ENCODE measurements around the gene PHF2.
A peak's percentile ranks its signal among the peaks of the same experiment; 100 is the strongest.
"Not testable (repeated sequence)": the region's sequence is repeated elsewhere in the genome, so short reads cannot be mapped to it uniquely, and the experiment has no call there.

Gene PHF2

DNA sequence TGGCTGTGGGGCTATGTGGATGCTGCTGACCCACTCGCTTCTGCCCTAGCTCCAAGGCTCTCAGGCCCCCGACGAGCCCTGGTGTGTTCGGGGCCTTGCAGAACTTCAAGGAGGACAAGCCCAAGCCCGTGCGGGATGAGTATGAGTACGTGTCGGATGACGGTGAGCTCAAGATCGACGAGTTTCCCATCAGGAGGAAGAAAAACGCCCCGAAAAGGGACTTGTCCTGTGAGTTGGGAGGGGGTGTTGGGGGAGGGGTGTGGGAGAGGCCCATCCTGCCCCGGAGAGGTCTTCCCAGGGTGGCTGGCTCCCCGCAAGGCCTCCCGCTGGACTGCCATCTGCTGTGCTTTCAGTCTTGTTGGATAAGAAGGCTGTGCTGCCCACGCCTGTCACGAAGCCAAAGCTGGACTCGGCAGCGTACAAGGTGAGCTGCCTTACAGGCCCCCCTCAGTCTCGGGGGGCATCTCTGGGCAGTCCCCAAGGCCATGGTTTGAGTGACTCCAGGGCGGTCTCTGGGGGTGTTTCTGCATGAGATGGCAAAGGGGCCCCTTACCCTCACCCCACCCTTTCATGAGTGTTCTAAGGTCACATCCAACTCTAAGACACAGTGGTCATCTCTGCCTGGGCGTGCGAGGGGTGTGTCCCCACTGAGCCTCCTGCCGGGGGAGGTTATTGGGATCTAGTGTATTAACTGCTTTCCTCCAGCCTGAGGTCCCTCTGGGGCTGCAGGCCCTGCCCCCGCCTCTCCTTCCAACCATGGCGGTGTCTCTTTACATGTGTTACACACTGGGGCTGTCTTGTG is 89.5 kb downstream of the PHF2 start:
- no peak for DNase-seq (ENCODE audit: low spot score)

GRCh38 chr9:93666439-93666784 is 90.0 kb downstream of the PHF2 start:
- DNase-seq (ENCODE audit: low spot score): not testable (repeated sequence)

DNA sequence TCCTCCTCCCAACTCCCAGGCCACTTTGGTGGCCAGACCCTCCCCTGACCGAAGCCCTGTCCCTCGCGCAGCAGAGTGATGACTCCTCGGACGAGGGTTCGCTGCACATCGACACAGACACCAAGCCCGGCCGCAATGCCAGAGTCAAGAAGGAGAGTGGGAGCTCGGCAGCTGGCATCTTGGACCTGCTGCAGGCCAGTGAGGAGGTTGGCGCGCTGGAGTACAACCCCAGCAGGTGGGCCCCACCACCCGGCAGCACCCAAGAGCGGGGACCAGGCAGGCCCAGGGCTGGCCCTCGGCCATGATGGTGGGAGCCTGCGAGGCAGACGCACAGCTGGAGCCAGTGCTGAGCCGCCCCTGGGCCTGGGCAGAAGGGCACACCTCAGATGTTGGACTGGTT is 90.6 kb downstream of the PHF2 start:
- DNase-seq (ENCODE audit: low spot score): no peak

DNA sequence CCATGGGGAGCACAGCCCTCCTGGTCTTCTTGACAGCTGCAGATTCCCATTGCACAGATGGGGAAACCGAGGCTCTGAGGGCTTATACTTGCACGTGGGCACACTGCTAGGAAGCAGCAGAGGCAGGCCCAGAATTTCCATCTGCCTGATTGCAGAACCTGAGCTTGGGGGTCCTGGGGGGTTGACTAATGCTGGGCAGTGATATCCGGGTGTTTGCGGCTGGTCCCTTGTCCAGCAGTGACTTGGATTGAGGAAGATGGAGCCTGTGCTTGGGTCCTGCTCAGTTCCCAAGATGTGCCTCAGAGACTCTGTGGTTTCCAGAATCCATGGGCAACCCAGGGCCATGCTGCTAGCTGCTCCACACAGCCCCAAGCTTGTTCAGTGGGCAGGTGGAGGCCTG is 91.2 kb downstream of the PHF2 start:
- no peak for DNase-seq (ENCODE audit: low spot score)

DNA sequence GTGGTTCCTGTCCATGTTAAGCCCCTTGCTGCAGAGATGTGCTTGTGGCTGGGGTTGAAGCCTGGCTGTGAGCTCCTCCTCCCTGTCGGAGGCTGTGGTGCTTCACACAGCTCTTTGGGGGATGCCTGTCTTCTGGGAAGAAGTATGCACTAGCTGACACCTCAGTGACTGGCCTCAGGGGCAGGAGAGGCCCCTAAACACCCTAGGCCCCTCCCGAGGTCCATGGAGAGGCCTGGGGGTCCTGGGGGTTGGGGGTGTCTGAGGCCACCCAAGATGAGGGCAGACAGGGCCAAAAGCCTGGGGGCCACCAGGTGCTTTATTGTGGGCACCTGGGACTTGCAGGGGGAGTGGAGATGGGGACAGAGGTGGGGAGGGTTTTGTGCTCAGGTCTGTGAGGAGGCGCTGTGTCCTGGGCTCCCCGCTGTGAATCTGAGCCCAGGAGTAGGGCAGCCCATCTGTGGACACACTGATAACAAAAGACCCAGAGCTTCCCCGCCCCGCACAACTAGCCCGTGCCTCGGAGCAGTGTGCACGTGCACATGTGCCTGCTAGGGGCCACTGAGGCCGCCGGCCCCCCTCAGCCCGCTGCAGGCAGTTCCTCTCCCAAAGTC is 92.0 kb downstream of the PHF2 start:
- no peak for DNase-seq (ENCODE audit: low spot score)

GRCh38 chr9:93669116-93669957 is 93.0 kb downstream of the PHF2 start:
- DNase-seq (ENCODE audit: low spot score): no peak

GRCh38 chr9:93669958-93670207 is 93.5 kb downstream of the PHF2 start:
- peak; percentile 22 for DNase-seq (ENCODE audit: low spot score)

DNA sequence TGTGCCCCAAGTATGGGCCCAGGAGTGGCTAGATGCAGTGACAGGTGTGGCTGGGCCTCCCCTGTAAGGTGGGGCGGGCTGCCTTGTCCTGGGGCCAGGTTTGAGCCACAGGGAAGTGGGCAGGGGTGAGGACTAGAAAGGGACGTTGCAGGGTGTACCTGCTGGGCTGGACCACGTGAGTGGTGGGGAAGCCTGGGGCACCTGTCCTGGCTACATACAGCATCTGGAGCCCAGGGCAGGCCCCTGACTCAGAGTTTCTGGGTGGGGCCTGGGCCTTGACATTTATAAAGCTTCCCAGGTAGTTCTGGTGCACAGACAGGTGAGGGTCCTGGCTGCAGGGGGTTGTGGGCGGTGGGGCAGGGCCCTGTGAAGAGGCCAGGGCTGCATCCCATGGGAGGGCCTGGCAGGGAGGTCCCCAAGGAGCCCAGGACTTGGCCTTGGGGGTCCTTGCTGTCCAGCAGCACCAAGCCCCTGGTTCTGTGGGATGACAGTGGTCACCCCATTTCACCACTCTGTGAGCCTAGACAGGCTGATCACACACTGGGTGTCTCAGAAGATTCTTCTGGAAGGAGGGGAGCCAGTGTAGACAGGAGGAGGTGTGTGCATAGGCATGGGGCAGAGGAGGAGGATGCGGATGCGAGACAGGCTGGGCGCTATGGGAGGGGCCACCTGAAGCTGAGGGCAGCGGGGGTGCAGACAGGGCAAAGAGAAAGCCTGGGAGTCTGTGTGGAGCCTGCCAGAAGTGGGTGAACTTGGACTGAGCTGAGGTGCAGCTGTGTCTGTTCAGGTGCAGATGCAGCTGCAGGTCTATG is 94.0 kb downstream of the PHF2 start:
- peak; percentile 78 for DNase-seq (ENCODE audit: low spot score)

GRCh38 chr9:93671020-93671338 is 94.6 kb downstream of the PHF2 start:
- no peak for DNase-seq (ENCODE audit: low spot score)

DNA sequence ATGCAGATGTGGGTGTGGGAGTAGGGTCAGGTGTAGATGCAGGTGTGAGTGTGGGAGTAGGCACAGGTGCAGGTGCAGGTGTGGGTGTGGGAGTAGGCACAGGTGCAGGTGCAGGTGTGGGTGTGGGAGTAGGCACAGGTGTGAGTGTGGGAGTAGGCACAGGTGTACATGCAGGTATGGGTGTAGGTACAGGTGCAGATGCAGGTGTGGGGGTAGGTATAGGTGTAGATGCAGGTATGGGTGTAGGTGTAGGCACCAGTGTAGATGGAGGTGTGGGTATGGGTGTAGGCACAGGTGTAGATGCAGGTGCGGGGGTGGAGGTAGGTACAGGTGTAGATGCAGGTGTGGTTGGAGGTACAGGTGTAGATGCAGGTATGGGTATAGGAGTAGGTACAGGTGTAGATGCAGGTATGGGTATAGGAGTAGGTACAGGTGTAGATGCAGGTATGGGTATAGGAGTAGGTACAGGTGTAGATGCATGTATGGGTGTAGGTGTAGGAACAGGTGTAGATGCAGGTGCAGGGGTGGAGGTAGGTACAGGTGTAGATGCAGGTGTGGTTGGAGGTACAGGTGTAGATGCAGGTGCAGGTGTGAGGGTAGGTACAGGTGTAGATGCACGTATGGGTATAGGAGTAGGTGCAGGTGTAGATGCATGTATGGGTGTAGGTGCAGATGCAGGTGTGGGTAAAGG is 96.1 kb downstream of the PHF2 start:
- not testable (repeated sequence) for DNase-seq (ENCODE audit: low spot score)

DNA sequence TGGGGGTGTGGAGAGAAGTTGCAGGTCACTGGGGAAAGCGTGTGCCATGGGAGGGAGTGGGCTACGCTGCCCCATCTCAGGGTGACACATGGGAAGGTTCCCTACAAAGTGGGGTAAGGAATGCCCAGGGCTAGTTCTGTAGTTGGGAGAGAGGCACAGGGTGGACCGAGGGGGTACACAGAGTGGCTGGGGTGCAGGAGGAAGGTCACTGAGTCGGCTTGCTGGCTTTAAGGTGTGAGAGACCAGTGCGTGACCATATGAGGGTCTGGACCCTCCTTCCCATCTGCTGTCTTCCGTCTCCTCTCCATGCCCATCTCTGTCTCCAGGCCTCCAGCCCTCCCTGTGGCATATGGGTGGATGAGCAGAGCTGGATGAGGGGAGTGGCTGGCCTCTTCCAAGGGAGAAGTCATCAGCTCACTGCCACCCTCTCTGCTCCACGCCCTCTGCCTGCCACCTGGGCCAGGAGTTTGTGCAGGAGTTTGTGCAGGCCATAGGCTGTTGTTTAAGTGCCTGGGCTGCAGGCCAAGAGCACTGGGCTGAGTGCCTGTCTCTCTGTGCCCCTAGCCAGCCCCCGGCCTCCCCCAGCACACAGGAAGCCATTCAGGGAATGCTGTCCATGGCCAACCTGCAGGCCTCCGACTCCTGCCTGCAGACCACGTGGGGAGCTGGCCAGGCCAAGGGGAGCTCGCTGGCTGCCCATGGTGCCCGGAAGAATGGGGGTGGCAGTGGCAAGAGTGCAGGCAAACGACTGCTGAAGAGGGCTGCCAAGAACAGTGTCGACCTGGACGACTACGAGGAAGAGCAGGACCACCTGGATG is 96.8 kb downstream of the PHF2 start:
- DNase-seq (ENCODE audit: low spot score): peak; percentile 37

GRCh38 chr9:93673839-93674334 is 97.5 kb downstream of the PHF2 start:
- no peak for DNase-seq (ENCODE audit: low spot score)

DNA sequence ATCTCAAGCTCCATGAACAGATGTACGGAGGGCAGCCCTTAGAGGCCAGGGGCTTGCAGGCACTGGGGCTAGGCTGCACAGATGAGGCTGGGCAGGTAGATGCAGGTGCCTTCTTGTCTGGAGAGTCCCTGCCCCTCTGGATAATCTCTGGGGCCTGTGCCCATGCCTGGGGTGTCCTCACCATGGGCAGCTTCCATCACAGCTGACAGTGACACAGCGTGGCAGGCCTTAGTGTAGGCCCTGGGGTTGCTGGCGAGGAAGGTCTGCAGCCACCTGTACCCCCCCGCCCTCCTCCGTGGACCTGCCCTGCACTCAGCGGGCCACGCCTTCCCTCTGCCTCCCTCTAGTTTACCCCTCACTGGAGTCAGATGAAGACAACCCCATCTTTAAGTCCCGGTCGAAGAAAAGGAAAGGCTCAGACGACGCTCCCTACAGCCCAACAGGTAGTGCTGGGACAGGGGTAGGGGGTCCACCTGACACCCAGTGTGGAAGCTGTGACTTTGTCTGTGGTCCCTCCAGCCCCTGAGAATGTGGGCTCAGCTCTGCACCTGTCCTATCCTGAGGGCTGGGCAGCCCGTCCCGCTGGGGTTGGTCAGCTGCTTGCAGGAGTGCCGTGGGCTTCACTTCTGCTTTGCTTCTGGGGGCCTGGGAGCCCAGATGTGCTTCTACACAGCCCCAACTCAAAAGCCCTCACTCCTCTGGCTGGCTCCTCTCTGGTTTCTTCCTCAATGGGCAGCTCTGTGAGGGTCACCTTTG is 98.4 kb downstream of the PHF2 start:
- no peak for DNase-seq (ENCODE audit: low spot score)

DNA sequence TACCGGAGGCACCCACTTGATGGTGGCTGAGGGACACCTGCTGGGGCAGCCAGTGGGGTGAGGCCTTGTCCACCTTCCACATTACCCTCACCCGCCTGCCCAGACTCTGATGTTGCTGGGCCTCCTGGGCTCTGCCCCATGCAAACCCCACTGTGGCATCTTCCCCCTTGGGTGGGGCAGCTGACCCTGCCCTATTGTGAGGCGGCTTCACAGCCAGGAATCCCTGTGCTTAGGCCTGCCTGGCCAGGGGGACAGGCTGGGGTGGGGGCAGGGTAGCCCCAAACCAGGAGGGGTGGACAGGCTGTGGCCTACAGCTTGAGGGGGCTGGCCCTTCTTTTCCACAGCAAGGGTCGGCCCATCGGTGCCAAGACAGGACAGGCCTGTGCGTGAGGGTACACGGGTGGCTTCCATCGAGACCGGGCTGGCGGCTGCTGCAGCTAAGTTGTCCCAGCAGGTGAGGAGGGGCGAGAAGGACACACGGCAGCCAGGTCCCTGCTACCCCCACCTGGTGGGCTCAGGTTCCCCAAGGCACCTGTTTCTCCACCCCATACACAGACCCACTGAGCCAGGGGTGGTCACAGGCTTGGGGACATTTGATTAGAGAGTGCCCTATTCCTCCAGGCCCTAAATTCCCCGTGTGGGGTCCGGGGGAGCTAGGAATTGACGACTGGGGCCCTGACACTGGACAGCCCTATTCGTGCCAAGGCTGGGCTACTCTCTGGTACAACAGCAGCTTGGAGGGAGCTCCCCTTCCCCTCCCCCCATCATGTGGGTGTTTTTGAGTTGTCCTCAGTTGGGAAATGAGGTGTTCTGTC is 99.2 kb downstream of the PHF2 start:
- no peak for DNase-seq (ENCODE audit: low spot score)

DNA sequence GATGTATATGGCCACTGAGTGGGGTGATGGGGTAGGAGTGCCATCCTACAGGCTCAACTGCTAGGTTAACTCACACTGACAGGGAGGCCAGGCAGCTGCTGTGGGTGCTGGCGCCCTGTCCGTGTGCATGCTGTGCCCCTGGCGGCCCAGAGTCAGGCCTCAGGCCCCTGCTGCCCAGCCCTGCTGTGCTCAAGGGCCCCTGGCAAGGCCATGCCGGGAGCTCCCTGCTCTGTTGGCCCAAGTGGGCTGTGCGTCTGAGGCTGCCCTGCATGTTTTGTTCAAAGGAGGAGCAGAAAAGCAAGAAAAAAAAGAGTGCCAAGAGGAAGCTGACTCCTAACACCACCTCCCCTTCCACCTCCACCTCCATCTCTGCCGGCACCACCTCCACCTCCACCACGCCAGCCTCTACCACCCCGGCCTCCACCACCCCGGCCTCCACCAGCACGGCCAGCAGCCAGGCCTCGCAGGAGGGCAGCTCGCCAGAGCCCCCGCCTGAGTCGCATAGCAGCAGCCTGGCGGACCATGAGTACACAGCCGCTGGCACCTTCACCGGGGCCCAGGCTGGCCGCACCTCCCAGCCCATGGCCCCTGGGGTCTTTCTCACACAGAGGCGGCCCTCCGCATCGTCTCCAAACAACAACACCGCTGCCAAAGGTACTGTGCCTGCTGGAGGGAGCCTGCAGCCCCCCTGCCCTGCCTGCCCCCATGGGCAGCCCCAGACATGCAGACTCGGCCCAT is 100.1 kb downstream of the PHF2 start:
- no peak for DNase-seq (ENCODE audit: low spot score)

GRCh38 chr9:93677048-93677571 is 100.7 kb downstream of the PHF2 start:
- no peak for DNase-seq (ENCODE audit: low spot score)

- no peak for DNase-seq (ENCODE audit: low spot score)
Measured at GRCh38 chr9:93677641-93678136, 101.3 kb downstream of the PHF2 start.
